ENCODE results near the gene PLEKHA6.

Gene PLEKHA6

DNA sequence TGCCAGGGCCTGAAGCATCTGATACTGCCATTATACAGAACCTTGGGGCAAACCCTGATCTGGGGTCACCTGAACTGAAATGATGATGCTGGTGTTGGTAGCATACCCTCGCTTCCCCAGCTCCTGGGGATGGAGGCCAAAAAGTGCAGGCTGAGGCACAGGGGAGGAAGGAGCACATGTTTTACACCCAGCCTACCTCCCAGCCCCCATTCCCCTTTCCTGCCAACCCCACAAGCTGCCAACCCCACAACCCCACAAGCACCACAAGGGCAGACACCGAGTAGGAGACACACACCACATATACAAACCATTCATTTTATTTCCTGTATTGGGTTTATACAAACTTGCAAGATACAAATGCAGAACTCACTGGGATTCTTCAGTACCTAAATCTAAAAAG is 141.2 kb downstream of the PLEKHA6 start:
- Histone ChIP-seq H3K36me3 (ENCODE audit: control insufficient read depth in 1 of 2, insufficient read depth in 2 of 2, low read depth in 1 of 2, low read length in 2 of 2) (no peaks in the 10 kb centered on the region), H3K27ac (ENCODE audit: low read length, poor library complexity, severe bottlenecking) (no peak overlapping the region), H3K9ac (ENCODE audit: low read length) (no peak overlapping the region), H3K14ac (ENCODE audit: low read length in 2 of 2) (peak overlapping the region in 1 of 2 experiments; percentile 90), H3K9me3 (ENCODE audit: control insufficient read depth, low read length) (no peaks in the 10 kb centered on the region), H3K4me2 (ENCODE audit: low read length, poor library complexity, severe bottlenecking) (no peak overlapping the region), H2BK120ac (ENCODE audit: low read depth, low read length) (no peak overlapping the region), H2BK15ac (ENCODE audit: low read depth, poor library complexity, severe bottlenecking) (no peak overlapping the region), H3K4me1 (ENCODE audit: control insufficient read depth, insufficient read depth, low read depth, low read length) (peaks cover 10% of the 10 kb centered on the region), H4K8ac (ENCODE audit: low read length) (no peak overlapping the region), H3K4ac (ENCODE audit: low read depth in 1 of 2, low read length in 2 of 2) (no peak overlapping the region), H3K27me3 (ENCODE audit: control insufficient read depth in 1 of 2, insufficient read depth in 1 of 2, low read length in 2 of 2) (peaks cover 49 to 59% of the 10 kb centered on the region in 2 experiments), H3K4me3 (ENCODE audit: insufficient read depth in 1 of 2, low read depth in 1 of 2, low read length in 2 of 2) (no peak overlapping the region), H2BK12ac (ENCODE audit: low read length in 2 of 2) (no peak overlapping the region), H3K79me1 (replicated peaks; ENCODE audit: low read length, poor library complexity, severe bottlenecking) (no peaks in the 10 kb centered on the region), H2BK5ac (ENCODE audit: low read depth, low read length, poor library complexity, severe bottlenecking) (no peak overlapping the region), H3K18ac (ENCODE audit: low read depth in 1 of 2, low read length in 2 of 2) (no peak overlapping the region), H3K23ac (ENCODE audit: low read length in 2 of 2) (no peak overlapping the region), H2AFZ (ENCODE audit: low read depth, low read length) (no peak overlapping the region), H2AK5ac (ENCODE audit: low read length, severe bottlenecking) (no peak overlapping the region), H4K91ac (ENCODE audit: low read length) (no peak overlapping the region)
- DNase-seq, result no peak
- WGBS, result 100% methylated on average over 2 of the region's 2 CpGs

DNA sequence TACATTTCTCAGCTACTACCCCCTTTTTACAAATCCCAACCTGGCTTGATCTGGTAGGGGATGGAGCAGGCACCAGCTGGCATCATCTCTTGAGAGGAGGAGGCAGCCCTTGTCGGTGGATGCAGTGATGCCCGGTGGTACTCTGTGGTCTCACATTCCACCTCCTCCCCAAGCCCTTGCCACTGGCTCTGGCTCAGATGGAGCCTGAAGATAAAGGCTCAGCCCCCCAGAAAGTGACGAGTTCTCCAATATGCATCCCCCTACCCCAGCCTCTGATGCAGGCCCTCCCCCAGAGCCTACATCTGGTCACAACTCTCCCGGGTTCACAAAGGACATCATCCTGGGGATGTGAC is 142.1 kb downstream of the PLEKHA6 start:
- Histone ChIP-seq H3K27me3 (ENCODE audit: control insufficient read depth in 1 of 2, insufficient read depth in 1 of 2, low read length in 2 of 2) (peaks cover 51 to 68% of the 10 kb centered on the region in 2 experiments), H3K4me1 (ENCODE audit: control insufficient read depth, insufficient read depth, low read depth, low read length) (peaks cover 13% of the 10 kb centered on the region), H3K23ac (ENCODE audit: low read length in 2 of 2) (no peak overlapping the region), H3K27ac (ENCODE audit: low read length, poor library complexity, severe bottlenecking) (no peak overlapping the region), H3K4ac (ENCODE audit: low read depth in 1 of 2, low read length in 2 of 2) (no peak overlapping the region), H2BK15ac (ENCODE audit: low read depth, poor library complexity, severe bottlenecking) (no peak overlapping the region), H2AK5ac (ENCODE audit: low read length, severe bottlenecking) (no peak overlapping the region), H4K91ac (ENCODE audit: low read length) (no peak overlapping the region), H3K18ac (ENCODE audit: low read depth in 1 of 2, low read length in 2 of 2) (no peak overlapping the region), H3K36me3 (ENCODE audit: control insufficient read depth in 1 of 2, insufficient read depth in 2 of 2, low read depth in 1 of 2, low read length in 2 of 2) (no peaks in the 10 kb centered on the region), H4K8ac (ENCODE audit: low read length) (no peak overlapping the region), H2BK5ac (ENCODE audit: low read depth, low read length, poor library complexity, severe bottlenecking) (no peak overlapping the region), H3K9ac (ENCODE audit: low read length) (no peak overlapping the region), H2AFZ (ENCODE audit: low read depth, low read length) (no peak overlapping the region), H3K79me1 (replicated peaks; ENCODE audit: low read length, poor library complexity, severe bottlenecking) (no peaks in the 10 kb centered on the region), H3K4me3 (ENCODE audit: insufficient read depth in 1 of 2, low read depth in 1 of 2, low read length in 2 of 2) (no peak overlapping the region), H2BK12ac (ENCODE audit: low read length in 2 of 2) (no peak overlapping the region), H3K14ac (ENCODE audit: low read length in 2 of 2) (no peak overlapping the region), H2BK120ac (ENCODE audit: low read depth, low read length) (no peak overlapping the region), H3K9me3 (ENCODE audit: control insufficient read depth, low read length) (no peaks in the 10 kb centered on the region), H3K4me2 (ENCODE audit: low read length, poor library complexity, severe bottlenecking) (no peak overlapping the region)
- DNase-seq, result no peak
- 84% methylated on average over 4 of the region's 4 CpGs for WGBS

DNA sequence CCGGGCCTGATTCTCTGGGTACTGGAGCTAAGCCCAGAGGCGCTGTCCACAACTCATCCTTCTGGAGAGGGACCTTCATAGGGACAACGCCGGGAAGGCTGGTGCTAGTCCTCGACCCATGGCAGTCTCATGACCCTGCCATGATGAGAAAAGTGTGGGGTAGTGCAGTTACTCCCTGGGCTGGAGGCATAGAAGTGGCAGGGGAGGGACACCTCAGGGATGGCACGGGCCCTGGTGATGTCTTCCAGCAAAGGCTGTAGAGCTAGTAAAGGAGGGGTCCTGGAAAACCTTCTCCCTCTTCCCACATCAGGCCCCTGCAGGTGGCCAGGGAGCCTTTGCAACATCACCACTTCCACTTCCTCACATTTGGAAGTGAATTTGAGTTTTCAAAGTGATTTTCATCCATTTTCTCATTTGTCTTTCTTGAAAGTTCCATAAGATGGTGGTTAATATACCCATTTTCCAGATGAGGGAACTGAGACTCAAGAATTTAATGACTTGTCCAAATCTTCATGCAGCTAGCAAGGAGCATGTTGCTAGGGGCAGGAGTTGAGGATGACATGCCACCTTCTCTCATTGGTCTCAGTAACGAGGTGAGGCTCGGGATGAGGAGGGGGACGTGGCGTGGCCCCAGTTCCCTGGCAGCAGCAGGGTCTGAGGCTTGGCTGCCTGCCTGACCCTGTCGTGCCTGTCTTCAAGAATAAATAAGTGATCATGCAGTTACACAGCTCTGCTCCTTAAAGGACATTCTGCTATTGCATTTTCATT is 142.7 kb downstream of the PLEKHA6 start:
- H3K18ac ChIP-seq (ENCODE audit: low read depth in 1 of 2, low read length in 2 of 2), result no peak overlapping the region
- H4K8ac ChIP-seq (ENCODE audit: low read length), result no peak overlapping the region
- no peak overlapping the region for H3K27ac ChIP-seq (ENCODE audit: low read length, poor library complexity, severe bottlenecking)
- no peak overlapping the region for H2AK5ac ChIP-seq (ENCODE audit: low read length, severe bottlenecking)
- H2BK5ac ChIP-seq (ENCODE audit: low read depth, low read length, poor library complexity, severe bottlenecking), result no peak overlapping the region
- no peaks in the 10 kb centered on the region for H3K9me3 ChIP-seq (ENCODE audit: control insufficient read depth, low read length)
- H2BK120ac ChIP-seq (ENCODE audit: low read depth, low read length), result no peak overlapping the region
- no peak overlapping the region for H4K91ac ChIP-seq (ENCODE audit: low read length)
- whole genome bisulfite sequencing, result 94% methylated on average over 10 of the region's 11 CpGs
- H3K14ac ChIP-seq (ENCODE audit: low read length in 2 of 2), result no peak overlapping the region
- H3K9ac ChIP-seq (ENCODE audit: low read length), result no peak overlapping the region
- H2BK12ac ChIP-seq (ENCODE audit: low read length in 2 of 2), result no peak overlapping the region
- no peak for DNase-seq
- no peaks in the 10 kb centered on the region for H3K36me3 ChIP-seq (ENCODE audit: control insufficient read depth in 1 of 2, insufficient read depth in 2 of 2, low read depth in 1 of 2, low read length in 2 of 2)
- H3K4me3 ChIP-seq (ENCODE audit: insufficient read depth in 1 of 2, low read depth in 1 of 2, low read length in 2 of 2), result no peak overlapping the region
- peaks cover 13% of the 10 kb centered on the region for H3K4me1 ChIP-seq (ENCODE audit: control insufficient read depth, insufficient read depth, low read depth, low read length)
- H3K23ac ChIP-seq (ENCODE audit: low read length in 2 of 2), result no peak overlapping the region
- no peak overlapping the region for H2BK15ac ChIP-seq (ENCODE audit: low read depth, poor library complexity, severe bottlenecking)
- no peak overlapping the region for H2AFZ ChIP-seq (ENCODE audit: low read depth, low read length)
- H3K27me3 ChIP-seq (ENCODE audit: control insufficient read depth in 1 of 2, insufficient read depth in 1 of 2, low read length in 2 of 2), result peaks cover 47 to 65% of the 10 kb centered on the region in 2 experiments
- no peak overlapping the region for H3K4me2 ChIP-seq (ENCODE audit: low read length, poor library complexity, severe bottlenecking)
- H3K79me1 ChIP-seq (replicated peaks; ENCODE audit: low read length, poor library complexity, severe bottlenecking), result no peaks in the 10 kb centered on the region
- no peak overlapping the region for H3K4ac ChIP-seq (ENCODE audit: low read depth in 1 of 2, low read length in 2 of 2)

DNA sequence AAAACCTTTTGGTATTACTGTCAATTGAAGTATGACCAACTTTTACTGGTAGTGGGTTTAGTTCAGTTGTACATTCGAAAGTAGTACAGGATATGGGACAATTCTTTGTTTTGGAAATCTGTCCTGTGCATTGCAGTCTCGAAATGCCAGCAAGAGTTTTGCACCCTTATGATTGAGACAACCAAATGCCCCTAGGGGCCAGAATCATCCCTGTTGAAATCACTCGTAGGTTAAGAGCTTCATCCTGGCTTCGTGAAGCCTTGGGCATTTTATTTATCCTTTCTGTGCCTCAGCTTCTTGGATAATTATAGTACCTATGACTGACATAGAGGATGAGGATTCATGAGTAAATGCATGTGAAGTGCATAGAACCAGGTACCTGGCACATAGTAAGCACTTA is 143.5 kb downstream of the PLEKHA6 start:
- H2BK120ac ChIP-seq (ENCODE audit: low read depth, low read length), result no peak overlapping the region
- DNase-seq, result no peak
- no peak overlapping the region for H2AK5ac ChIP-seq (ENCODE audit: low read length, severe bottlenecking)
- no peak overlapping the region for H3K9ac ChIP-seq (ENCODE audit: low read length)
- no peak overlapping the region for H3K27ac ChIP-seq (ENCODE audit: low read length, poor library complexity, severe bottlenecking)
- H2BK12ac ChIP-seq (ENCODE audit: low read length in 2 of 2), result no peak overlapping the region
- no peak overlapping the region for H3K14ac ChIP-seq (ENCODE audit: low read length in 2 of 2)
- WGBS, result 71% methylated on average over 4 of the region's 4 CpGs
- H2BK5ac ChIP-seq (ENCODE audit: low read depth, low read length, poor library complexity, severe bottlenecking), result no peak overlapping the region
- no peak overlapping the region for H3K23ac ChIP-seq (ENCODE audit: low read length in 2 of 2)
- no peak overlapping the region for H3K4me2 ChIP-seq (ENCODE audit: low read length, poor library complexity, severe bottlenecking)
- no peak overlapping the region for H3K4me3 ChIP-seq (ENCODE audit: insufficient read depth in 1 of 2, low read depth in 1 of 2, low read length in 2 of 2)
- H2AFZ ChIP-seq (ENCODE audit: low read depth, low read length), result no peak overlapping the region
- no peak overlapping the region for H4K8ac ChIP-seq (ENCODE audit: low read length)
- no peaks in the 10 kb centered on the region for H3K79me1 ChIP-seq (replicated peaks; ENCODE audit: low read length, poor library complexity, severe bottlenecking)
- no peak overlapping the region for H3K4ac ChIP-seq (ENCODE audit: low read depth in 1 of 2, low read length in 2 of 2)
- H3K4me1 ChIP-seq (ENCODE audit: control insufficient read depth, insufficient read depth, low read depth, low read length), result peaks cover 13% of the 10 kb centered on the region
- no peaks in the 10 kb centered on the region for H3K9me3 ChIP-seq (ENCODE audit: control insufficient read depth, low read length)
- H4K91ac ChIP-seq (ENCODE audit: low read length), result no peak overlapping the region
- H3K36me3 ChIP-seq (ENCODE audit: control insufficient read depth in 1 of 2, insufficient read depth in 2 of 2, low read depth in 1 of 2, low read length in 2 of 2), result no peaks in the 10 kb centered on the region
- H2BK15ac ChIP-seq (ENCODE audit: low read depth, poor library complexity, severe bottlenecking), result no peak overlapping the region
- H3K27me3 ChIP-seq (ENCODE audit: control insufficient read depth in 1 of 2, insufficient read depth in 1 of 2, low read length in 2 of 2), result peaks cover 40 to 58% of the 10 kb centered on the region in 2 experiments
- H3K18ac ChIP-seq (ENCODE audit: low read depth in 1 of 2, low read length in 2 of 2), result no peak overlapping the region

Measured in mesenchymal stem cell (in vitro differentiated cells and primary cell).